ENCODE measurements around the gene DDX4.
A peak's percentile ranks its signal among the peaks of the same experiment; 100 is the strongest.
"Not testable (repeated sequence)": the region's sequence is repeated elsewhere in the genome, so short reads cannot be mapped to it uniquely, and the experiment has no call there.

DDX4 gene

GRCh38 chr5:55708732-55709131 lies 29.1 kb upstream of the DDX4 start:
- Histone ChIP-seq H3K9me3 (ENCODE audit: control insufficient read depth, low read length) (no peaks in the 10 kb centered on the region), H3K9ac (ENCODE audit: low read length) (no peak overlapping the region)

GRCh38 chr5:55711507-55712022 lies 26.3 kb upstream of the DDX4 start:
- peak overlapping the region; percentile 100 for H3K4me3 ChIP-seq (ENCODE audit: low read length)
- peaks cover 11% of the 10 kb centered on the region for H3K4me1 ChIP-seq (ENCODE audit: control insufficient read depth, insufficient read depth, low read length)
- H3K36me3 ChIP-seq (ENCODE audit: control insufficient read depth, insufficient read depth, low read length) = no peaks in the 10 kb centered on the region
- no peaks in the 10 kb centered on the region for H3K9me3 ChIP-seq (ENCODE audit: control insufficient read depth, low read length)
- peak overlapping the region; percentile 97 for H3K9ac ChIP-seq (ENCODE audit: low read length)
- no peaks in the 10 kb centered on the region for H3K27me3 ChIP-seq (ENCODE audit: control insufficient read depth, insufficient read depth, low read length)

More at GRCh38 chr5:55708732-55709131, 29.1 kb upstream of the DDX4 start:
- peaks cover 11% of the 10 kb centered on the region for H3K4me1 ChIP-seq (ENCODE audit: control insufficient read depth, insufficient read depth, low read length)
- H3K4me3 ChIP-seq (ENCODE audit: low read length) = no peak overlapping the region
- H3K27me3 ChIP-seq (ENCODE audit: control insufficient read depth, insufficient read depth, low read length) = no peaks in the 10 kb centered on the region
- H3K36me3 ChIP-seq (ENCODE audit: control insufficient read depth, insufficient read depth, low read length) = no peaks in the 10 kb centered on the region

- Histone ChIP-seq H3K9ac (ENCODE audit: low read length) (peak within 1 kb of the TSS; percentile 97), H3K9me3 (ENCODE audit: control insufficient read depth, low read length) (no peaks in the 10 kb centered on the region), H3K27me3 (ENCODE audit: control insufficient read depth, insufficient read depth, low read length) (no peaks in the 10 kb centered on the region)
Measured at GRCh38 chr5:55712023-55712859, 25.6 kb upstream of the DDX4 start, which contains the start of gene SLC38A9. Gene SLC38A9, minus strand, starts transcription at chr5:55712324. Its CDS starts 14,366 bp downstream, at chr5:55697958.

GRCh38 chr5:55713871-55714270 lies 24.0 kb upstream of the DDX4 start:
- no peaks in the 10 kb centered on the region for H3K9me3 ChIP-seq (ENCODE audit: control insufficient read depth, low read length)
- no peak overlapping the region for H3K4me3 ChIP-seq (ENCODE audit: low read length)
- peaks cover 11% of the 10 kb centered on the region for H3K4me1 ChIP-seq (ENCODE audit: control insufficient read depth, insufficient read depth, low read length)
- no peaks in the 10 kb centered on the region for H3K27me3 ChIP-seq (ENCODE audit: control insufficient read depth, insufficient read depth, low read length)
- no peak overlapping the region for H3K9ac ChIP-seq (ENCODE audit: low read length)
- no peaks in the 10 kb centered on the region for H3K36me3 ChIP-seq (ENCODE audit: control insufficient read depth, insufficient read depth, low read length)

More at GRCh38 chr5:55712023-55712859, 25.6 kb upstream of the DDX4 start, which contains the start of gene SLC38A9:
- Histone ChIP-seq H3K4me1 (ENCODE audit: control insufficient read depth, insufficient read depth, low read length) (peaks cover 11% of the 10 kb centered on the region), H3K36me3 (ENCODE audit: control insufficient read depth, insufficient read depth, low read length) (no peaks in the 10 kb centered on the region), H3K4me3 (ENCODE audit: low read length) (peak within 1 kb of the TSS; percentile 100)

GRCh38 chr5:55714339-55714738 lies 23.5 kb upstream of the DDX4 start:
- H3K36me3 ChIP-seq (ENCODE audit: control insufficient read depth, insufficient read depth, low read length) = no peaks in the 10 kb centered on the region
- no peaks in the 10 kb centered on the region for H3K9me3 ChIP-seq (ENCODE audit: control insufficient read depth, low read length)
- peaks cover 11% of the 10 kb centered on the region for H3K4me1 ChIP-seq (ENCODE audit: control insufficient read depth, insufficient read depth, low read length)
- no peak overlapping the region for H3K4me3 ChIP-seq (ENCODE audit: low read length)
- H3K27me3 ChIP-seq (ENCODE audit: control insufficient read depth, insufficient read depth, low read length) = no peaks in the 10 kb centered on the region
- H3K9ac ChIP-seq (ENCODE audit: low read length) = no peak overlapping the region

- Histone ChIP-seq H3K9ac (ENCODE audit: low read length) (no peak overlapping the region), H3K9me3 (ENCODE audit: control insufficient read depth, low read length) (no peaks in the 10 kb centered on the region), H3K36me3 (ENCODE audit: control insufficient read depth, insufficient read depth, low read length) (no peaks in the 10 kb centered on the region), H3K4me1 (ENCODE audit: control insufficient read depth, insufficient read depth, low read length) (peaks cover 11% of the 10 kb centered on the region), H3K27me3 (ENCODE audit: control insufficient read depth, insufficient read depth, low read length) (no peaks in the 10 kb centered on the region), H3K4me3 (ENCODE audit: low read length) (no peak overlapping the region)
Measured at GRCh38 chr5:55714749-55715148, 23.1 kb upstream of the DDX4 start.

- Histone ChIP-seq H3K9me3 (ENCODE audit: control insufficient read depth, low read length) (no peaks in the 10 kb centered on the region), H3K4me1 (ENCODE audit: control insufficient read depth, insufficient read depth, low read length) (peaks cover 11% of the 10 kb centered on the region), H3K4me3 (ENCODE audit: low read length) (no peak overlapping the region), H3K27me3 (ENCODE audit: control insufficient read depth, insufficient read depth, low read length) (no peaks in the 10 kb centered on the region), H3K9ac (ENCODE audit: low read length) (no peak overlapping the region), H3K36me3 (ENCODE audit: control insufficient read depth, insufficient read depth, low read length) (no peaks in the 10 kb centered on the region)
Measured at GRCh38 chr5:55715519-55716078, 22.3 kb upstream of the DDX4 start.

GRCh38 chr5:55719026-55719425 lies 18.8 kb upstream of the DDX4 start:
- H3K36me3 ChIP-seq (ENCODE audit: control insufficient read depth, insufficient read depth, low read length); H3K9ac ChIP-seq (ENCODE audit: low read length); H3K27me3 ChIP-seq (ENCODE audit: control insufficient read depth, insufficient read depth, low read length); H3K9me3 ChIP-seq (ENCODE audit: control insufficient read depth, low read length); H3K4me3 ChIP-seq (ENCODE audit: low read length); H3K4me1 ChIP-seq (ENCODE audit: control insufficient read depth, insufficient read depth, low read length): not testable (repeated sequence)

- no peaks in the 10 kb centered on the region for H3K36me3 ChIP-seq (ENCODE audit: control insufficient read depth, insufficient read depth, low read length)
- H3K9me3 ChIP-seq (ENCODE audit: control insufficient read depth, low read length) = no peaks in the 10 kb centered on the region
- no peak overlapping the region for H3K4me3 ChIP-seq (ENCODE audit: low read length)
- H3K27me3 ChIP-seq (ENCODE audit: control insufficient read depth, insufficient read depth, low read length) = no peaks in the 10 kb centered on the region
- H3K9ac ChIP-seq (ENCODE audit: low read length) = no peak overlapping the region
- H3K4me1 ChIP-seq (ENCODE audit: control insufficient read depth, insufficient read depth, low read length) = no peaks in the 10 kb centered on the region
Measured at GRCh38 chr5:55720188-55720703, 17.6 kb upstream of the DDX4 start.

GRCh38 chr5:55724281-55724680 lies 13.6 kb upstream of the DDX4 start:
- no peaks in the 10 kb centered on the region for H3K27me3 ChIP-seq (ENCODE audit: control insufficient read depth, insufficient read depth, low read length)
- no peaks in the 10 kb centered on the region for H3K9me3 ChIP-seq (ENCODE audit: control insufficient read depth, low read length)
- H3K9ac ChIP-seq (ENCODE audit: low read length) = no peak overlapping the region
- H3K4me1 ChIP-seq (ENCODE audit: control insufficient read depth, insufficient read depth, low read length) = no peaks in the 10 kb centered on the region
- H3K36me3 ChIP-seq (ENCODE audit: control insufficient read depth, insufficient read depth, low read length) = no peaks in the 10 kb centered on the region
- no peak overlapping the region for H3K4me3 ChIP-seq (ENCODE audit: low read length)

GRCh38 chr5:55731848-55732247 lies 6.0 kb upstream of the DDX4 start:
- H3K27me3 ChIP-seq (ENCODE audit: control insufficient read depth, insufficient read depth, low read length) = no peaks in the 10 kb centered on the region
- no peaks in the 10 kb centered on the region for H3K36me3 ChIP-seq (ENCODE audit: control insufficient read depth, insufficient read depth, low read length)
- H3K9ac ChIP-seq (ENCODE audit: low read length) = no peak overlapping the region
- H3K4me1 ChIP-seq (ENCODE audit: control insufficient read depth, insufficient read depth, low read length) = no peaks in the 10 kb centered on the region
- no peaks in the 10 kb centered on the region for H3K9me3 ChIP-seq (ENCODE audit: control insufficient read depth, low read length)
- H3K4me3 ChIP-seq (ENCODE audit: low read length) = no peak overlapping the region

- no peaks in the 10 kb centered on the region for H3K4me1 ChIP-seq (ENCODE audit: control insufficient read depth, insufficient read depth, low read length)
- no peak overlapping the region for H3K4me3 ChIP-seq (ENCODE audit: low read length)
- H3K9ac ChIP-seq (ENCODE audit: low read length) = no peak overlapping the region
- no peaks in the 10 kb centered on the region for H3K36me3 ChIP-seq (ENCODE audit: control insufficient read depth, insufficient read depth, low read length)
- H3K27me3 ChIP-seq (ENCODE audit: control insufficient read depth, insufficient read depth, low read length) = no peaks in the 10 kb centered on the region
- no peaks in the 10 kb centered on the region for H3K9me3 ChIP-seq (ENCODE audit: control insufficient read depth, low read length)
Measured at GRCh38 chr5:55732585-55732984, 5.3 kb upstream of the DDX4 start.

Data from mucosa of stomach (tissue), 1 donor.